ENCODE measurements around the gene KIAA1217.

The KIAA1217 gene

DNA sequence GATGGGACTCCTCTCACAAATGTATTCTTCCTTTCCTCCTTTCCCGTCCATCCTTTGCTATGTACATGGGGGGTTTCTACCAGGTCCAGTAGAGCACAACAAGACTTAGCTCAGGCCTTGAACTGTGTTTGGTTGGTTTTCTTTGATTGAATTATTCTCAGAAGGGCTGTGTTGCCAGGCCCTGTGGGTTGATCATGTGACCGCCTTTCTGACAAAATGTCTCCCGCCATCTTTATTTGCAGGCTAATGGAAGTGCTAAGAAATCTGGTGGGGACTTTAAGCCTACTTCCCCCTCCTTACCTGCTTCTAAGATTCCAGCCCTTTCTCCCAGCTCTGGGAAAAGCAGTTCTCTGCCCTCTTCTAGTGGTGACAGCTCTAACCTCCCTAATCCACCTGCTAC is 336.6 kb downstream of the KIAA1217 start:
- no peak for DNase-seq (ENCODE audit: low read depth, low spot score)

DNA sequence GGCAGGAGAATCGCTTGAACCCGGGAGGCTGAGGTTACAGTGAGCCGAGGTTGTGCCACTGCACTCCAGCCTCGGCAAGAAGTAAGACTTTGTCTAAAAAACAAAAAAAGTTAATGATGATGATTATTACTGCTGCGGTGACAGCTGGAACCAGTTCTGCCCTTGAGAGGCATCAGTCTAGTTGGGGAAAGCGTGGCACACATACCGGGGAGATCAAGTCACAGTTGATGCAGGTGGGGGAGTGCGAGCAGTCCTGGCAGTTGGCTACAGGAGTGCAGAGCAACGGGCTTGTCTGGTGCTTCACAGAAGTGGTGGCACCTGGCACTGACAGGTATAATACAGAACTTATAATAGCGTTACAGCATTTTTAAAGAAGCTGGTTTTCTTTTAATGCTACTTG is 341.7 kb downstream of the KIAA1217 start:
- no peak for DNase-seq (ENCODE audit: low read depth, low spot score)

DNA sequence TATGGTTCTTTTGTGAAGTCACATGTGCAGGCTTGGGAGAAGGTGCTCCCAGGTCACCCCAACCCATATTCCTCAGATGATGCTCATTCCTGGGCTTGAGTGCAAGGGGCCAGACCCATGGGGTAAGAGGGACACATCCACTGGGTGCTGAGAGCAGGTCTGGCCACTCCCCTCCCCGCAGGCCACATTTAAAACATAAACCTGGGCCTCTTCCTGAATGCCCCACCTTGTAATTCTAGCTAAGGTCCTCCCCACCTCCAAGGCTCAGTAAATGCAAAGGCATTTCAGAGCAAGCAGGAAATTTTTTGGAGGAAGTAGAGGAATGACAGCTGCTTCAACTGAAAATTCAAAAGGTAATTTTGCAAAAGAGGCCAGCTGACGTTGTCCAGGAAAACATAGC is 342.2 kb downstream of the KIAA1217 start:
- no peak for DNase-seq (ENCODE audit: low read depth, low spot score)

DNA sequence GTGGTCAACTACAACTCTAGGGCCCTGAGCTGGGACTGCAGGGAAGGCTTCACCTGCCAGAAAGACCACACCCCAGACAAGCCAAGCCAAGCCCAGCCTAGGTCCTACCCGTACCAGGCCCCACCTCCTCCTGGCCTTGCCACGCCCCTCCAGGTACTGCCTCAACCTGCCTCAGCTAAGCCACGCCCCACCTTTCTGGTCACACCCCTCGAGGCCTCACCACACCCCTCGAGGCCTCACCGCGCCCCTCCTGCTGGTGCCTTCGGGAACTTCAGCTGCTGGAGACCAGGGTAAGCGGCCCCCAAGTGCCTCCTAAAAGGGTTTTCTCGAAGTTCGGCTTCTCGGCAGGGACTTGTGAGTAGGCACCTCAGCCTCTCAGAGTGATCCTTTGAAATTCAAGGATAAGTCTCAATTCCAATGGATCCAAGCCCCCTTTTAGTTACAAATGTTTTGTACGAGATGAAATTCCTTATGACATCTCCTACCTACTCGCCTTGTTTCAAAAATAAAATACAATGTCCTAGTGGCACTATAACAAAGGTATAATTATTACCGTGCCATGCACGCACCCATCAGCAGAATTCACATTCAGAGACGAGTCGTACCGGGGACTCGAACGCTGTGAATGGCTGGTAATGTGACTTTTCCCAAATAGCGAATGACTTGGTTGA is 343.5 kb downstream of the KIAA1217 start:
- DNase-seq (ENCODE audit: low read depth, low spot score) = no peak

DNA sequence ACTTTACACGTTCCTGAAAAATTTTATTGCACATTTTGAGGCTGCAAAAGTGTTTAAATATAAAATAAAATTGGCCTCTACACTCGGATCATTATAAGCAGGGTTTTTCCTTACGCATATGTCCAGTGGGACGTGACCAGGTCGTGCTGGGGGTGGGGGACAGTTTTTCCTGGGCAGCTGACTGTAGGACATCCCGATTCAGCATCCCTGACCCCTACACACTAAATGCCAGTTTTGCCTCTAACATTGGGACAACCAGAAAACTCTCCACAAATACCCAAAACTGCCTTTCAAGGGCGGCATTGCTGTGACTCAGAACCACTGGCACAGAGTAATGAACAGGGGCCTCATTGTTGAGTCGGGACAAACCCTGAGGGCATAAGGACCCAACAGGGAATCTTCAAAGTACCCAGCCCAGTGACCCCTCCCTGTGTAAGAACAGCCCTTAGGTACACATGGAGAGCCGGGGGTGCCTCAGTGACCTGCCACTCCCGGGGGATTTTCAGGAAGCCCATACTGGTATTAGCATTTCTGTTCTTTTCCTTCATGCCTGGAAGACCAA is 344.2 kb downstream of the KIAA1217 start:
- no peak for DNase-seq (ENCODE audit: low read depth, low spot score)

DNA sequence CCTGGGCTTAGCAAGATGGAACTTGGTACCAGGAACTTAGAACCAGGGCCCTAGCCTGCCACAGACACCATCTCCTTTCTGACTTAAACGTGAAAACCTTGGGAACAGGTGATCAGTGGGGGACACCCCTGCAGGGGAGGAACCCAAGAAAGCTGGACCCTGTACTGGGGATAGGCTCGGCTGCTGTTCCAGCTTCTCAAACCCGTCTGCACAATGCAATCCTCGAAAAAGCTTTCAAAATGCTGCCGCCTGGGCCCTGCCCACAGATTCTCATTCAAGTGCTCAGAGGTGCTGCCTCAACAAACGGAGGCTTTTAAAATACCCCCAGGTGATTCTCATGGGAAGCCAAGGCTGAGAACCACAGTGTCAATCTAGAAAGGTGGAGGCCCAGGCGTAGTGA is 345.1 kb downstream of the KIAA1217 start:
- no peak for DNase-seq (ENCODE audit: low read depth, low spot score)

DNA sequence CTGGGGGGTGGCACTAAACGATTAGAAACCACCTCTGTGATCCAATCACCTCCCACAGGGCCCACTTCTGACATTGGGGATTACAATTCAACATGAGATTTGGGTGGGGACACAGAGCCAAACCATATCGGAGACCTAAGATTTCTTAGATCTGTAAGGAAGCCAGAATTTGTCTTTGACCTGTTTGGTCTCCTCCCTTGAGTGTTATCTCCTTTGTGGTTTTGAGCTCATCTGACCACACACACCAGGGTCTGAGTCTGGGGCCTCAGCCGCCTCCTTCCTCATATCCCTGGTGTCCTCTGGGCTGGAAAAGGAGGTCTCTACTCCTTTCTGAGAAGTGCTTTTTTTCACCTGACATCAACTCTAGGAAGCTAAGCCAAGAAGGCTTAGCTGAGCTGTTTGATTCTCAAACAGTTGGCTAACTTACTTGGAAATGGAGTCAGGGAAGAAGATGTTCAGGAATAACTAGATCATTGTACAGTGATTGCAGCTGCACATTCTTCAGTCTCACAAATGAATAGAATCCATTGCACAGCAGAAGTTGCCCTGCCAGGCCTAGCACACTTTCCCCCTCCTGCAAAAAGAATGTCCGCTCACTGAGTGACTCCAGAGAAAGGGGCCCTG is 347.3 kb downstream of the KIAA1217 start:
- DNase-seq (ENCODE audit: low read depth, low spot score) = no peak

DNA sequence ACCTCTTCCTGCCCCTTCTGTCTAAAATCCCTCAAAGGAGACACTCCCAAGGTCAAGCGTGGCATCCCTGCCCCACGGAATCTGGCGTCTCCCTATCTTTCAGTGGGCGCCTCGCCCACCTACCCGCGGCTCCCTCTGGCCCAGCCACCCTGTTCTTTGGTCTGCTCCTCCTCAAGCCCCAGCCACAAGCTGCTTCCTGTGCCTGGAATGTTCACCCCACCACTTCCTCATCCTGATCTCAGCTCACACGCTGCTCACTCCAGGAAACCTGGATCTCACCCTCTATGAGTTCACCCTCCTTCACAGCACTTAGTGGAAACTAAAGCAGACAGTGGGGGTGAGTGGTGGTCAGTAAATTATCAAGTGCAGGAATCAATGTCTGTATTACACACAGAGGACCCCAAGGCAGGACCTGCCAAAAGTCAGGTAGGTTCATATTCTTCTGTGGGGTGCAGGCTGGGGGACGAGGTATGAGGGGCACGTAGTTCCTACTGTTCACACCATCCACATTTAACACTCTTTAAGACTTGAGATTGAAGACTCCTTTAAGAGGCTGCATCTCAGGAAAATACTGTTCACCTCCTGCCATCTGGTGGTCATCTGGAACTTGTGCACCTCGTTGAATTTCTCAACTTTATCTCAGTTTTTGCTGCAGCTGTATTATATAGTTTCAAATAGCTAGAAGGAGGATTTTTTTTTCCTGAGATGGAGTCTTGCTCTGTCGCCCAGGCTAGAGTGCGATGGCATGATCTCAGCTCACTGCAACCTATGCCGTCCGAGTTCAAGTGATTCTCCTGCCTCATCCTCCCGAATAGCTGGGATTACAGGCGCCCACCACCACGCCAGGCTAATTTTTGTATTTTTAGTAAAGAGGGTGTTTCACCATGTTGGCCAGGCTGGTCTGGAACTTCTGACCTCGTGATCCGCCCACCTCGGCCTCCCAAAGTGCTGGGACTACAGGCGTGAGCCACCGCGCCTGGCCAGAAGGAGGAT is 348.1 kb downstream of the KIAA1217 start:
- DNase-seq (ENCODE audit: low read depth, low spot score) = peak; percentile 13

DNA sequence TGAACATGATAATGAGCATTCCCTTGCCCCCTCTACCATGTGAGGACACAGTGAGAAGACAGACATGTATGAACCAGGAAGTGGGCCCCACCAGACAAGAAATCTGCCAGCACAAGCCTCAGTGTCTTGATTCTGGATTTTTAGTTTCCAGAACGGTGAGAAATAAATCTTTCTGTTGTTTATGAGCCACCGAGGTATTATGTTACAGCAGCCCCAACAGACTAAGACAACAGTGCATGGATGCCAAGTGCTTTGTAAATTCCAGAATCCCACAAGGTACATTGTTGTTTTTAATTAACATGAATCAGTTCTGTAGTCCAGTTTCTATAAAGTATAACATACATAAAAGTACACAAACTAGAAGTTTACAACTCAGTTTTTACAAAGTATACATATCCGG is 352.5 kb downstream of the KIAA1217 start:
- no peak for DNase-seq (ENCODE audit: low read depth, low spot score)

DNA sequence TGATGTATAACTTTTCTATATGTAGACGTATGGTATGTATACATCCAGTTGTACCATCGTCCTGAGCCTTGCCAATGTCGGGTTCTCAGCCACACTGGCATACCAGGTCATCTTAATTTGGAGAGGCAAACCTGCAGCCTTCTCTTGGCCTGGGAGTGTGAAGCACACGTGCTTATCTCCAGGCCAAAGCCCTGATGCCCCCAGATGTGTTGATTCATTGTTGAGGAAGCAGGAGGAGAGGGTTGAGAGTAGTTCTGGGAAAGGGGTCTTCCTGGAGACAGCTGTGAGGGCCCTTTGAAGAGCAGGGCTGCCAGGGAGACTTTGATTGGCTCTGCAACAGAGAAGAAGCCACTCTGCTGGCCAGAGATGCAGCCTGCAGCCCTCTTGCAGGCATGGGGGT is 359.1 kb downstream of the KIAA1217 start:
- no peak for DNase-seq (ENCODE audit: low read depth, low spot score)

DNA sequence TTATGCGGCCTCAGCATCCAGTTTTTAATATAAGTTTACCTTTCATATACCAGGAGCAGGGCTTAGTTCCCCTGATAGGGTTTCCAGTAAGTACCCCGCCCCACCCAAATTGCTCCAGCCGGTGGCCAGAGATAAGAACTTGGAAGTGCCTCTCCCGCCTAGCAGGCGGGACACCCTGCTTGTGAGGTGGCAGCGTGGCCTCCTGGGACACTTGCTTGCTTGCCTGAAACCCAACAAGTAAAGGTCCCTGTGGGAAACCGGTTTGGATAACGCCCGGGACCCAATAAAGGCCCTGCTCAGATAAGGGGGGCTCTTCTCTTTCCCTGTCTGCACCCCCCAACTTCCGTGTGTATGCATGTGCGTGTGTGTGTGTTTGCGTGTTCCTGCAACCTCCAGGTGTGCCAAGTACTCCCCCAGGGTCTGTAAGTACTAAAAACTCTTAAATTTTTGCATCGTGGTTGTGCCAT is 360.4 kb downstream of the KIAA1217 start:
- no peak for DNase-seq (ENCODE audit: low read depth, low spot score)

DNA sequence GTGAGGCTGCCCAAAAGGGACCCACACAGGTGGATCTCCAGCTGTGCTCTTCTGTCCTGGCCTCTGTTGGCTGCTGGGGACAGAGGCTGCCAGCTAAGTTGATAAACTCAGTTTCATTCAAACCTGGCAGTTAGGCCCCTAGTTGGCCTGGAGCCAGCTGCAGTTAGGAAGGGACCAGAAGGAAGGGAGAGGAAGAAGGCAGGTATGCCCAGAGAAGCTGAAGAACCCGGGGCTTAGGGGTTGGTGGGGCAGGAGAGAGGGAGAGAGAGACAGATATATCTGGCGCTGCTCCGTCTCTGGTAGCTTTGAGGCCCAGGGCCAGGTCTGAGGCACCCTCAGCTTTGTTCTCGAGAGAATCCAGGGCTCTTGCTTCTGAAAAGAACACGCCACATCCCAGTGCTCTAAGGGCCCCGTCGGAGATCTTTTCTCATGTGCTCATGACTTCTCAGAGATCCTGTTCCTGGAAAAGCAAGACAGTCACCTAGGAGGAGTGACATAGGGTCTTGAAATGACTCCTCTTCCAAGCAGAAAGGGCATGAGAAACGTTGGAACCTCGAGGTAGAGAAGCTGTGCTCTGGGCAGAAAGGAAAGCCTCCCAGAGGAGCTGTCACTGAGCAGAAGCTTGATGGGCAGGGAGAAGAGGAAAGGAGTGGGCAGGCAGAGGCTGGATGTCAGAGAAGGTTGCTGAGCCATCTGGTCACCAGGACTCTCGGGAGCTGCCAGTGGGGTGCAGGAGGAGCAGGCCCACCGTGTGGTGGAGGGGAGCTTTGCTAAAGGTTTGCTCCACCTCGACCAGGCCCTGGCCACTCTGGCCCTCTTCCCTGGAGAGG is 361.1 kb downstream of the KIAA1217 start:
- DNase-seq (ENCODE audit: low read depth, low spot score) = no peak

DNA sequence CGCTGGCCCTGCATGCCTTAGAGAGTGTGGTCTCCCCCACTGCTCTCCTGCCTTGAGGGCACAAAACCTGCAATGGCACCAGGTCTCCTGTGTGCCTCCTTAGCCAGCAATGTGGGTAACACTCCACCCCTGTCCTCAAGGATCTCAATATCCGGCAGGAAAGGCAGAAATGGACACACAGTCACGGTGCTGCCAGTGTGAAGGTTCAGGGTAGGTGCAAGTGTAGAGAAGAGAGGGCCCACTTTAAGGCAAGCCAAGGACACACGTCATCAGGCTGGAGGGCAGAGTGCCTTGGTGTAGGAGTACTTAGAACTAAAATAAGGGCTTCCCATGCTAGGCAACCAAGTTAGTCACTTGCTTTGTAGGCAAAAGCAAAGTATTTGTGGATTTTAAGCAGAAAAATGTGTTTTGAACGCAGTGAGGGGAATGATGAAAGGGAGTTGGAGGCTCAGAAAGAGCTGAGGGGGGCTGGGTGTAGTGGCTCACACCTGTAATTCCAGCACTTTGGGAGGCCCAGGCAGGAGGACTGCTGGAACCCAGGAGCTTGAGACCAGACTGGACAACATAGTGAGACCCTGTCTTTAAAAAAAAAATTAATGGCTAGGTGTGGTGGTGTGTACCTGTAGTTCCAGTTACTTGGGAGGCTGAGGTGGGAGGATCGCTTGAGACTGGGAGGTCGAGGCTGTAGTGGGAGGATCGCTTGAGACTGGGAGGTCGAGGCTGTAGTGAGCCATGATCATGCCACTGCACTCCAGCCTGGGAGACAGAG is 361.9 kb downstream of the KIAA1217 start:
- DNase-seq (ENCODE audit: low read depth, low spot score) = no peak

DNA sequence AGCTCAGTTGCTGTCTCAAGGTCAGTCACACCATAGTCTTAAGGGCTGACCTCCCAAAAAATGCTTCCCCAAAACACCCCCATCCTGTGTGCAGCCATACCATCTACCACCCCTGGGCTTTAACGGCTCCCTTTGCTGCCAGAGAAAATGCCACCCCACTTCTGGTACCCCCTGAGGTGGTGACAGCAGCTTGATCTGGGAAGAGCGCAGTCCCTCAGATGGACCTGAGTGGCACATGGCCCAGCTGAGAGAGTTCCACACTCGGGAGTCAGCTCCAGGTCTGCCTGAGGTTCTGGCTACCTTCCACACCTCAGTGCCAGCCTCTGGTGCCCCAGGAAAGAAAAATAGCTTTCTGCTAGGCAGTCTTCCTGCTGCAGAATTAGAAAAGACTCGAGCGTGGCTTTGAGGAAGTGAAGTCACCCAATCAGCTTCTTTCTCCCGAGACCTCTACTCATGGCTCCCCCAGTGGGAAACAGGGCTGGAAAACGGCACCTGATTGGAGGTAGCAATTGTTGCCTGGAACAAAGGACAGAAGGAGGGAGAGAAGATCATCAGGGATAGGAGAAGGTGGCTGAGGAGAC is 363.0 kb downstream of the KIAA1217 start:
- no peak for DNase-seq (ENCODE audit: low read depth, low spot score)

DNA sequence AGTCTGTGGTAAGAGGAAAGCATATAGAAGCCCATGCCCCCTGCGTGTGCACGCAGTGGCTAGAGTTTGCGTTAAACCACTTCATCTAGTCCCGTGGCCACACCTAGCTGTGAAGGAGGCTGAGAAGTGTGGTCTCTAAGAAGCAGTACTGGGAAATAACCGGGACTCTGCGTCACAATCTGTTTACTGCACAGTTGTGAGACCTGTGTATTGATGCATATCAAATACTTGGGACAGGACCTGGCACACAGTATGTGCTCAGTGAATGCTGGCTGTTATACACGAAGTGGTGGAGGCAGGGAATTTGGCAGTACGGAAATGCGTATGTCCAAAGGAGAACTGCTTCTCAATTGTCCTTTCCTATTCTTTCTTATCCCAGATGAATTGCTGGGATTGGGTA is 365.2 kb downstream of the KIAA1217 start:
- DNase-seq (ENCODE audit: low read depth, low spot score) = no peak

DNA sequence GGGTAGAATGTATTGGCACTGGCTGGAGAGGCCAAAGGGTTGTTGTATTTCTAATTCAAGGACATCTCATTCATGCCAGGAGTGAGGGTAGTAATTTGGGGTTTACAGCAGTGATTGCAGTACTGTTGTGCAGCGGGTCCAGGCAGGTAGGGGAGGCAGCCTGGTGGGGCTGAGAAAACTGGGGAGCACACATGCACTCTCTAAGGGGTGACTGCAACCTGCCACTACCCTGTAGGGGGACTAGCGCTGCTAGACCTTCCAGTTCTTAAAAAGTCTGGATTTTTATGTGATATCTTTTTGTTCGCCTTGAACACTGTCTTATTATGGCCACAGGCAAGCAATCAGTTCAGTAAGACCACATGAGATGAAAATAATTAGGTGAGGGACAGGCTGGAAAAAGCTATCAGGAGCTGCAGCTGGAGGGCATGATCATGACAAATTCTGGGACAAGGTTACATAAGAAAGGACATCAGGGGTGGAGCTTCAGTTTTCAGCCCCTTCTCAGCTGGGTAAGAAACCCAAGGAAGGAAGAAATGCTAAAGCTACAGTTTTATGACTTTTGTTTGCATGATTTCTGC is 365.7 kb downstream of the KIAA1217 start:
- DNase-seq (ENCODE audit: low read depth, low spot score) = no peak

DNA sequence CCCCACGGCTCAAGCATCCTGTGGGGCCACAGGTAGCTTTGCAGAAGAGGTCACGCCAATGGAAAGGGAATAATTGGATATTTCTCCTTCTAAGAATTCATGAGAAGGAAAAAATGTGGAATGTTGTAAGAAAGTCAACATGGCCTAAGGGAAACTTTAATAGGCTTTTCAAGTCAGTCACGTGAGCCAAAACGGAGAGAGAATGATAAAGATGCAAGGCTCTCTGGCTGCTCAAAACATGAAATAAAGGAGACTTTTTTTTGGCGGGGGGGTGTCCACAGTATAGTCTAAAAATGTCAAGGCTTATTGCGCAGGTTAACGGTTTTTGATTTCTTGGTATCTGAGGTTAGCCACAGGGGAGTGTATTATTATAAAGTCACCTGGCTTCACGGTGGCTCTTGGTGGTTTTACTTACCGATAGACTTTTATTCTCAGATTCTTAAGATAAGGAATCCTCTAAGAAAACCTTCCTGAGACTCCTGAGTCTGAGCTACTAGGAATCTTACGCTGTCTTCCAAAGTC is 366.6 kb downstream of the KIAA1217 start:
- DNase-seq (ENCODE audit: low read depth, low spot score) = no peak

DNA sequence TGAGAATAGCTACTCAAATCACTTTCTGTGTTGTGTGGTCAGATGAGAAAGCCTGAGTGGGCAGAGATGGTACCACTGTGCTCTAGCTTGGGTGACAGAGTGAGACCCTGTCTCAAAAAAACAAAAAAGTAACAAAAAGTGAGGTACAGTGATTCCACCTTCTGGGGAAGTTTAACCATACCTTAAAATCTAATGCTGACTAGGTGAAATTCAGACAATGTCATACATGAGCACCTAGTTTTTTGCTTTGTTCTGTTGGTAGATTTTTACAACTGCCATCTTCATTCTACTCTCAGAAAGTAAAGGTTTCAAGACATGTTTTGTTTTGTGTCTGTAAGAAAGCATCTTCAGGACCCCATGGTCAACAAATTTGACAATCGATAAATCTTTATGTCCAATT is 370.5 kb downstream of the KIAA1217 start:
- DNase-seq (ENCODE audit: low read depth, low spot score) = no peak

DNA sequence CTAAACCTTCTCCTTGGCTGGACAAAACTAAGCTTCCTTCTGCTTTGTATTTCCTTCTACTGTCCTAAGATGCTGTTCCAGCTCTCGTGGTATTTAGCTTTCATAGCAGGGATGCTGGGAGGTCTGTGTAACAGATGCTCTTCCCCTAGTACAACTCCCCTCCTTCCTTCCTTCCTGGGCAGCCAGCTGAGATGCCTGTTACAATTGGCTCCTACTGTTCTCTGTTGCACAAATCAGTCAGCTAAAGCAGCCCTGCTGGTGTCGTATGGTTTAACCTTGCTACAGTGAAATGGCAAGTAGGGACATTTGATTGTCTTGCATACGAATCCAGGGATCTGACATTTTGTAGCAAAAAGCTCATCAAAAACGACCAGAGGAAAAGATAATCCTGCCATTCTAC is 371.0 kb downstream of the KIAA1217 start:
- no peak for DNase-seq (ENCODE audit: low read depth, low spot score)

All from brain pericyte (primary cell).